ENCODE data around the gene ZNHIT2. TPM values are rescaled to one million over a fixed set of nuclear protein-coding genes. Genes with fewer than 3 reads are reported as not detected.
"Not testable (repeated sequence)": the region's sequence is repeated elsewhere in the genome, so short reads cannot be mapped to it uniquely, and the experiment has no call there.

Gene ZNHIT2
- total RNA-seq, 6 experiments from 2014 or later, result 9.3 to 13.6 (median 11.1) TPM

DNA sequence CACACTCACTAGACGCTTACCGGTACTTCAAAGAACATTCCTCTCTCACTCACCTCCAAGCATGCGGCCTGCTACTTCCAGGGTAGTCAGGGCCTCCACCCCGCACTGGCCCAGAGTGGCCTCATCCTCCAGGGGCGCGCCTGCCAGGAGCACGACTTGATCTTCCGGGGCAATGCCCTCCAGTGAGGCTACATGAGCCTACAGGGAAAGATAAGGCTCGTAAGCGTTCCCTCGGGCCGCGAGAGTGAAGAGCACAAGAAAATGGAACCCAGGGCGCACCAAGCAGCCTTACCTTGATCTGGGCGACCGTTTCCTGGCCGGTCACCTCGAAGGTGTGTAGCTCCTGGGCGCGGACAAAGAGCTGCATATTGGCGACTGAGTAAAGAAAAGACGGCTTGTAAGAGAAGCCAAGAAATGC lies 4.0 kb upstream of the ZNHIT2 start:
- peaks cover 35% of the 10 kb centered on the region for H3K36me3 Mint-ChIP-seq (ENCODE audit: low read depth)
- TF ChIP-seq, protein P1, sequence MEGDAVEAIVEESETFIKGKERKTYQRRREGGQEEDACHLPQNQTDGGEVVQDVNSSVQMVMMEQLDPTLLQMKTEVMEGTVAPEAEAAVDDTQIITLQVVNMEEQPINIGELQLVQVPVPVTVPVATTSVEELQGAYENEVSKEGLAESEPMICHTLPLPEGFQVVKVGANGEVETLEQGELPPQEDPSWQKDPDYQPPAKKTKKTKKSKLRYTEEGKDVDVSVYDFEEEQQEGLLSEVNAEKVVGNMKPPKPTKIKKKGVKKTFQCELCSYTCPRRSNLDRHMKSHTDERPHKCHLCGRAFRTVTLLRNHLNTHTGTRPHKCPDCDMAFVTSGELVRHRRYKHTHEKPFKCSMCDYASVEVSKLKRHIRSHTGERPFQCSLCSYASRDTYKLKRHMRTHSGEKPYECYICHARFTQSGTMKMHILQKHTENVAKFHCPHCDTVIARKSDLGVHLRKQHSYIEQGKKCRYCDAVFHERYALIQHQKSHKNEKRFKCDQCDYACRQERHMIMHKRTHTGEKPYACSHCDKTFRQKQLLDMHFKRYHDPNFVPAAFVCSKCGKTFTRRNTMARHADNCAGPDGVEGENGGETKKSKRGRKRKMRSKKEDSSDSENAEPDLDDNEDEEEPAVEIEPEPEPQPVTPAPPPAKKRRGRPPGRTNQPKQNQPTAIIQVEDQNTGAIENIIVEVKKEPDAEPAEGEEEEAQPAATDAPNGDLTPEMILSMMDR (IDR thresholded peaks at IDR 0.05), result no peak; the same call in 1 of the 2 replicates
- DNase-seq, result no peak
- peaks cover 37% of the 10 kb centered on the region for H3K4me1 Mint-ChIP-seq (ENCODE audit: low read depth)
- no peaks in the 10 kb centered on the region for H3K9me3 Mint-ChIP-seq
- H3K4me3 Mint-ChIP-seq, result peak overlapping the region; percentile 100
- peak overlapping the region; percentile 97 for H3K27ac Mint-ChIP-seq
- H3K27me3 Mint-ChIP-seq (ENCODE audit: insufficient read depth), result no peaks in the 10 kb centered on the region; the same call in none of the 2 replicates

DNA sequence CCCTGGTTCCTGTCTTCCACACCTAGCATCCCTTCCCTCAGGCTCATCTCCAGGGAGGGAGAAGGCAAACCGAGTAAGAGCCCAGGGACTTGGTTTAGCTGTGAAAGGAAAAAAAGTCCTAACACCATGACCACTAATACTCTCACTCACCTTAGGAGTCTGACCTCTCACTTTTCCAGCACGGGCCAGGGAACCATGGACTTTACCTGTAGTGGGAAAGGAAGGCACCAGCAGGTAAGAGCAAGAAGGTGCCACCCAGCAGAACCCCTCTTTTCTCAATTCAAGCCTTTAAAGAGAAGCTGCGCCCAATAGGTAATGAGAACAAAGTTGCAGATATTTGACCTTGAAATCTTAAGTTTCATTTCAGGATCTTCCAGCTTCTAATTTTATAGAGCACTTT lies 3.3 kb upstream of the ZNHIT2 start:
- no peak for DNase-seq
- TF ChIP-seq, protein P1 (IDR thresholded peaks at IDR 0.05), result no peak
- Mint-ChIP-seq H3K27me3 (ENCODE audit: insufficient read depth) (no peaks in the 10 kb centered on the region; the same call in none of the 2 replicates), H3K9me3 (no peaks in the 10 kb centered on the region), H3K27ac (peak overlapping the region; percentile 97), H3K36me3 (ENCODE audit: low read depth) (peaks cover 35% of the 10 kb centered on the region), H3K4me3 (peak overlapping the region; percentile 100), H3K4me1 (ENCODE audit: low read depth) (peaks cover 37% of the 10 kb centered on the region)

DNA sequence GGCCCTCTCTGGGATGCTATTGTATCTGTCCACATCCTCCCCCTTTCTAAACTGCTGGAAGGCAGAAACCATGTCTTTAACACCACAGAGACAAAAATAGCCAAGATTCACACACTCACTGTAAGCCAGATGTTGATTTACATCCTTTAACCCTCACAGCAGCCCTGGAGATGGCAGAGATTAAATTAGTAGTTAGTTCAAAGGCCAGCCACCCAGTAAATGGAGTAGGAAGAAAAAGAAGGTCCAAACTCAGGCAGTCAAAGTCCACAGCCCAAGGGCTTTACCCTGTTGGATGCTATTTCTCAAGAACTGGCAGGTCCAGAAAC lies 2.1 kb upstream of the ZNHIT2 start:
- Mint-ChIP-seq H3K4me1 (ENCODE audit: low read depth) (peaks cover 32% of the 10 kb centered on the region), H3K36me3 (ENCODE audit: low read depth) (peaks cover 35% of the 10 kb centered on the region), H3K27ac (peak overlapping the region; percentile 38), H3K9me3 (no peaks in the 10 kb centered on the region), H3K4me3 (peak overlapping the region; percentile 22; the same call in 1 of the 2 replicates), H3K27me3 (ENCODE audit: insufficient read depth) (no peaks in the 10 kb centered on the region; the same call in none of the 2 replicates)
- no peak for DNase-seq
- TF ChIP-seq, protein P1 (IDR thresholded peaks at IDR 0.05), result no peak

DNA sequence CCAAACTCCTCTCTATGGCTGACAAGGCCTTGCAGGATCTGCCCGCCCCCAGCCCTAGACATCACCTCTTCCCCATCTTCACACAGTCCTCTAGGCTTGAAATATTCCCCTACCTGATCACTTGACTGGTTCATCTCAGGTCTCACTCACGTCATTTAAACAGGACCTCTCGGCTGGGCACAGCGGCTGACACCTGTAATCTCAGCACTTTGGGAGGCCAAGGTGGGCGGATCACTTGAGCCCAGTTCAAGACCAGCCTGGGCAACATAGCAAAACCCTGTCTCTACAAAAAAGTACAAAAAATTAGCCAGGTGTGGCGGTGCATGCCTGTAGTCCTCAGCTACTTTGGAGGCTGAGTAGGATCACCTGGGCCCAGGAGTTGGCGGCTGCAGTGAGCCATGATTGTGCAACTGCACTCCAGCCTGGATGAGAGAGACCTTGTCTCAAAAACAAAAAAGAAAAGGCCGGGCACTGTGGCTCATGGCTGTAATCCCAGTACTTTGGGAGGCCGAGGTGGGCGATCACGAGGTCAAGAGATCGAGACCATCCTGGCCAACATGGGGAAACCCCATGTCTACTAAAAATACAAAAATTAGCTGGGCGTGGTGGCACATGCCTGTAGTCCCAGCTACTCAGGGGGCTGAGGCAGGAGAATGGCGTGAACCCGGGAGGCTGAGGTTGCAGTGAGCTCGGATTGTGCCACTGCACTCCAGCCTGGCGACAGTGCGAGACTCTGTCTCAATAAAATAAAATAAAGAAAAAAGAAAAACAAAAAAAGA lies 1.6 kb upstream of the ZNHIT2 start:
- H3K9me3 Mint-ChIP-seq; H3K4me3 Mint-ChIP-seq; H3K27me3 Mint-ChIP-seq (ENCODE audit: insufficient read depth); DNase-seq: not testable (repeated sequence)
- Mint-ChIP-seq H3K27ac (peak overlapping the region; percentile 63), H3K36me3 (ENCODE audit: low read depth) (peaks cover 30% of the 10 kb centered on the region), H3K4me1 (ENCODE audit: low read depth) (peaks cover 26% of the 10 kb centered on the region)

DNA sequence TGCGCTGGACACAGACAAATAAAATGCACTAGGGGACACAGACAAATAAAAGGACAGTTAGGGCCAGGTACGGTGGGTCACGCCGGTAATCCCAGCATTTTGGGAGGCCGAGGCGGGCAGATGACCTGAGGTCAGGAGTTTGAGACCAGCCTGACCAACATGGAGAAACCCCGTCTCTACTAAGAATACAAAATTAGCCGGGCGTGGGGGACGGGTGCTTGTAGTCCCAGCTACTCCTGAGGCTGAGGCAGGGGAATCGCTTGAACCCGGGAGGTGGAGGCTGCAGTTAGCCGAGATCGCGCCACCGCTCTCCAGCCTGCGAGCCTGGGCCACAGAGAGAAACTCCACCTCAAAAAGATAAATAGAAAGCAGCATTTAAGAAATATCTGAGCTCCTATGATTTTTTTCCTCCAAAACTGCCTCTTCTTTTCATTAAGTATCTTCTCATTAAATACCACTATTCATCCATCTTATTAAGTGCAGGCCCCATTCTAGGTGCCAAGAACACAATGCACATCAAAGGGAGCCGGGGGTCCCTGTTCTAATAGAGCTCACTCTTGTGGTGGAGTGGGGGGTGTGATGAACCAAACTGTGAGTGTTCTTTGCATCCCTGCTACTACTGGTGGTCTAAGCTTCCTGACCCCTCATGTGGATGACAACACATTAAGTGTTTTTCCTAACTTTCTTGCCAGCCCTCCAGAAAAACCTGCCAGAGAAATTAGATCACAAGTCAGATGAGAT lies 766 bp upstream of the ZNHIT2 start:
- H3K27me3 Mint-ChIP-seq (ENCODE audit: insufficient read depth), result peaks cover 2% of the 10 kb centered on the region; the same call in 1 of the 2 replicates
- peaks cover 29% of the 10 kb centered on the region for H3K36me3 Mint-ChIP-seq (ENCODE audit: low read depth)
- TF ChIP-seq, protein P1 (IDR thresholded peaks at IDR 0.05), result peak; percentile 14
- H3K27ac Mint-ChIP-seq, result peak overlapping the region; percentile 84
- H3K4me3 Mint-ChIP-seq, result peak overlapping the region; percentile 90
- H3K4me1 Mint-ChIP-seq (ENCODE audit: low read depth), result peaks cover 29% of the 10 kb centered on the region
- DNase-seq, result no peak
- H3K9me3 Mint-ChIP-seq, result no peaks in the 10 kb centered on the region
